NCI-H128 (cell line): ENCODE measurements around the gene ZNF576.
"Not testable (repeated sequence)": the region's sequence is repeated elsewhere in the genome, so short reads cannot be mapped to it uniquely, and the experiment has no call there.

Experiments used
- DNase-seq: peaks from one replicate; lab custom pipeline; 2025; ENCODE audit not compliant: unreplicated experiment; lab: John Stamatoyannopoulos, UW

Gene ZNF576

GRCh38 chr19:43625918-43626579 is 29.7 kb downstream of the ZNF576 start:
- DNase-seq = no peak

- no peak for DNase-seq
These were observed 30.4 kb downstream of the ZNF576 start for GRCh38 chr19:43626838-43627237.

- no peak for DNase-seq
These were observed 32.4 kb downstream of the ZNF576 start for GRCh38 chr19:43628646-43629326.

- DNase-seq = no peak
These were observed 35.1 kb downstream of the ZNF576 start for GRCh38 chr19:43631491-43631890.

- no peak for DNase-seq
These were observed 37.1 kb downstream of the ZNF576 start for GRCh38 chr19:43633520-43633919.

GRCh38 chr19:43634068-43634467 is 37.7 kb downstream of the ZNF576 start:
- no peak for DNase-seq

GRCh38 chr19:43634506-43634871 is 38.1 kb downstream of the ZNF576 start:
- no peak for DNase-seq

GRCh38 chr19:43634872-43635560 is 38.6 kb downstream of the ZNF576 start:
- no peak for DNase-seq

- not testable (repeated sequence) for DNase-seq
These were observed 39.2 kb downstream of the ZNF576 start for GRCh38 chr19:43635561-43635940.

GRCh38 chr19:43636121-43636683 is 39.8 kb downstream of the ZNF576 start:
- no peak for DNase-seq

- DNase-seq = no peak
These were observed 42.0 kb downstream of the ZNF576 start for GRCh38 chr19:43638214-43638994.

GRCh38 chr19:43638995-43639518 is 42.7 kb downstream of the ZNF576 start:
- DNase-seq = no peak

GRCh38 chr19:43639519-43640423 is 43.4 kb downstream of the ZNF576 start, which contains the start of gene CADM4:
TSS of gene CADM4 (minus strand) at chr19:43639850. CDS start at chr19:43639790, 60 bp downstream.
- DNase-seq = peak; percentile 4

GRCh38 chr19:43640424-43640757 is 44.0 kb downstream of the ZNF576 start:
- DNase-seq = no peak

- no peak for DNase-seq
These were observed 44.9 kb downstream of the ZNF576 start for GRCh38 chr19:43641333-43641732.

- DNase-seq = no peak
These were observed 46.1 kb downstream of the ZNF576 start for GRCh38 chr19:43642531-43642930.

- no peak for DNase-seq
These were observed 46.9 kb downstream of the ZNF576 start for GRCh38 chr19:43643326-43643725.

GRCh38 chr19:43644181-43644580 is 47.8 kb downstream of the ZNF576 start:
- no peak for DNase-seq

GRCh38 chr19:43648633-43649032 is 52.2 kb downstream of the ZNF576 start:
- DNase-seq = no peak

- no peak for DNase-seq
These were observed 53.1 kb downstream of the ZNF576 start for GRCh38 chr19:43649514-43649913.
